ENCODE measurements around the gene RSAD2.

RSAD2 gene

DNA sequence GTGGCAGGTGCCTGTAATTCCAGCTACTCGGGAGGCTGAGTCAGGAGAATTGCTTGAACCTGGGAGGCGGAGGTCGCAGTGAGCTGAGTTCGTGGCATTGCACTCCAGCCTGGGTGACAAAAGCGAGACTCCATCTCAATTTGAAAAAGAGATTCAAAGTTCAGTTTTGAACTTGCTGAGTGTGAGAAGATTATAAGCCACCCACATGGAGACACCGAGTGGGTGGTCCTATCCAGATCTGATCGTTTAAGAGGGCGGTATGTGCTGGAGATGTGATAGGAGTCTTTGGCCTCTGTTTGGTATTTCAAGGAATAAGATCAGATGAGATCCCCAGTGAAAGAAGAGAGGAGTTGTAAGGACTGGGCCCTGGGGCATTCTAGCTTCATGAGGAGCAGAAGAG, 65.3 kb downstream of the RSAD2 start:
- in situ Hi-C loops (cut with MboI; ENCODE audit: low sequenced_read_pairs), result no loop called here

DNA sequence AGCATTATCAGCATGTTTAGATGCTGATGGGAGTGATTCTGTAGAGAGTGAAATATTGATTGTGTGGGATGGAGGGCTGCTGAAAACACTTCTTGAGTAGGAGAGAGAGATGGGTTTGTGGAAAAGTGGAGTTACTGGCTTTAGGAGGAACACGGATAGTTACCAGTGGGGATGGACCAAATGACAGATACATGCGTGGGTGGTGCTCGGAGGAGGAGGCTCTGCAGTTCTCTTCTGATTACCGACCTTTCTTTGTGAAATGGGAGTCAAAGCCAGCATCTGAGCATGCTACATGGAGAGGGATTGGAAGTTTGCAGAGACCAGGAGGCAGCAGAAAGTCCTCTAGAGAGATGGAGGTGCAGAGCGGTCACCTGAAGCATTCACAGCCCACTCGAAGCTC, 65.9 kb downstream of the RSAD2 start:
- in situ Hi-C loops (cut with MboI; ENCODE audit: low sequenced_read_pairs), result no loop called here

DNA sequence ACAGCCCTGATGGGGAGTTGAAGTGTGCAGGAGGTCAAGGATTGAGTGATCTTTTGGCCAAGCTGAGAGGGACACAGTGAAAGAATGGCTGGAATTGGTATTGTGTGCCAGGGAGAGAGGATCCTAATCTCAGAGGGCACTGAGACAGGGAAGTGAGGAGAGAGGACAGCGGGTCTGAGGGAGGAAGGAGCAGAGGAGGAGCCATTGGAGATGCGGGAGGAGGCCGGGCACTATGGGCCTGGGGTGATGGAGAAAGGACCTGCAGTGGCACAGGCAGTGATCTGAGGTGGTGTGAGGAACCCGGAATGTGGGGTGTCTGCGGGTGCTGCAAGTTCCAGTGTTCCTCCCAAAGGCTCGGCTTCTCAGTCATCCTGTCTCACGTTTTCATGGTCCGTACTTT, 66.4 kb downstream of the RSAD2 start:
- in situ Hi-C loops (cut with MboI; ENCODE audit: low sequenced_read_pairs), result no loop called here

DNA sequence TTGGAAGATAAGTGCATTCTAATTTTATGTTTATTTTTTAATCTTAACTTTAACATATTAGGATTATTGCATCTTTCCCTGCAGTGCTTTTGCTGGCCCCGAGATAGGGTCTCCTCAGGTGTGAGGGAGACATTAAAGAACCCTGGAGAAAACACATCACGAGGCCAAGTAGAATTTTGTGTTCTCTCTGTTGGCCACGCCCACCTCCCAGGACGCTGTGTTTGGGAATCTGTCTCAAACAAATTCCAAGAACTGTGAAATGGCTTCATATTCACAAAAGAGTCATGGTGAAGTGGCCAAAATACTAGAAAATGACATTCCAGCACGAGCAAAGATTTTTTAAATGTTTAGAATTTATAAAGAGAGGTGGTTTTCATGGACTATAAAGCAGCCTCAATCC, 67.0 kb downstream of the RSAD2 start:
- in situ Hi-C loops (cut with MboI; ENCODE audit: low sequenced_read_pairs), result no loop called here

DNA sequence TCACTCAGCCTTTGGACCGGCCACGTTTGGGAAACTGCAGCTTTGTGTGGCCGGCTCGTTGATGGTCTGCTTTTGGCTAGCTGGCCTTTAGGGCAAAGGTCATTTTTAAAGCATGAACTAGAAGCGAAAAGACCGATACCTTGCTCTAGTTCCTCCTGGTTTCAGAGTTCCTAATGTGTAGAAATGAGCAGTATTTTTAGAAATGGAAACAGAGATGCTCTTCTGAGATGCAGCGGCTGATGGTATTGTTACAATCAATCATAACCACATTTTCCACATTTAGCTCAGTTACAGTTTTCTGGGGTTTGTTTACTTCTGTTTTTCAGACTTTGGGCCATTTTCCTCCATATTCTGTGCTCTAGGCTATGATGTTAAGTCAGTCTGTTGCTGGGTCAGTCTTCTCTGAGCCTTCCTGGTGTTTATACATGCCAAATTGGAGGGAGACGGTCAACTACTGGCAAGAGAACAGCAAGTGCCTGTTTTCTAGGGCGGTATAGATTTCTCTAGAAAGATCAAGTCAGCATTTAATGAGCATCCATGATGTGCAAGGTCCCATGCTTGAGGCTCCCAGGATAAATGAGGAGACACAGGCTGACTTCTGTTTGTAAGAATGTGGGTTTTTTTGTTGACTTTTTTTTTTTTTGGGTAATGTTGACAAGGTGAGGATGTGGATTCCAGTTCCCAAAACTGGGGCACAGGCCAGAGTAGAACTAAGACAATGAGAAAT, 67.7 kb downstream of the RSAD2 start:
- in situ Hi-C loops (cut with MboI; ENCODE audit: low sequenced_read_pairs), result no loop called here

DNA sequence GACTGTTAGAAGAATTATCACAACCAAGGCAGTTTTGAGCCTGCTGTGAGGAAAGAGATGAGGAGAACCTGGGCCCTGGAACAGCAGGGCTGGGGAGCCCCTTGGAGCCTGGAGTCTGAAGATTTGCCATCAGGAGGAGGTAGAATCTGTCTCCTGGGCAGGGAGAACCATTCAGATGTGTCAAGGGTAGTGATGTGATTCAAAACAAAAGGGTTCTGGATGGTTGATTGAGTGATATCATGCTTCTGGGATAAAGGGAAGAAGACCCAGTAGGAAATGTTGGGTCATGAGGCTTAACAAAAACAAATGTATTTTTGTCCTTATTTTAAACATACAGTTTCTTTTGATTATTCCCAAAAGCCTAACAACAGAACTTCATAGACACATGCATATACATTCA, 68.2 kb downstream of the RSAD2 start:
- in situ Hi-C loops (cut with MboI; ENCODE audit: low sequenced_read_pairs), result no loop called here

DNA sequence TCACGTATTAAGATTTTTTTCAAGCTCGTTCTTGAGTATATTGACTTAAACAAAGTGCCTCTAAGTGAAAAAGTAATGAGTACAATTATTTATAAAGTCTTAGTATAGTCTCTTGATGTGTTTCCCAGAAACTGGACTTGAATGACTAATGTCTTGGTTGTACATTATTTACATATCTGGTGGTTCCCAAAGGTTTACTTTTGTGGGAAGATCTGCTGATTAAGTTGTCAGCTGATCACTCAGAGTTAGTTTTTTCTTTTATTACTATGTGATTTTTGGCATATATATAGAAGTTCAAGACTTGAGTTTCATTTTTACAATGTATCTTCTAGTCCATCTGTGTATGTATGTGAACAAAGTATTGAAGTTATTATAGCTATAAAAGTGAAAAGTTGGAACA, 69.1 kb downstream of the RSAD2 start:
- in situ Hi-C loops (cut with MboI; ENCODE audit: low sequenced_read_pairs), result no loop called here
